ENCODE results near the gene SLC45A1.

Gene SLC45A1

GRCh38 chr1:8332806-8333205, 14.9 kb downstream of the SLC45A1 start:
- Histone ChIP-seq H3K36me3 (replicated peaks; ENCODE audit: low read depth, low read length) (no peaks in the 10 kb centered on the region), H3K4me2 (ENCODE audit: low read length) (no peak overlapping the region), H3K9me3 (ENCODE audit: insufficient read depth, low read length) (no peaks in the 10 kb centered on the region), H3K79me2 (ENCODE audit: low read length) (no peaks in the 10 kb centered on the region), H3K9ac (ENCODE audit: low read length) (no peak overlapping the region), H3K27ac (ENCODE audit: low read length) (no peak overlapping the region), H3K4me1 (ENCODE audit: low read length) (no peaks in the 10 kb centered on the region), H3K4me3 (ENCODE audit: low read length) (no peak overlapping the region), H4K20me1 (ENCODE audit: insufficient read depth, low read length) (no peaks in the 10 kb centered on the region), H3K27me3 (ENCODE audit: low read depth, low read length) (no peaks in the 10 kb centered on the region), H2AFZ (ENCODE audit: low read depth, low read length) (no peak overlapping the region)
- TF ChIP-seq EZH2phosphoT487 (IDR thresholded peaks at IDR 0.05; ENCODE audit: low read depth) (no peak), CTCF (IDR thresholded peaks at IDR 0.05; ENCODE audit: low read depth, low read length) (no peak)

- H2AFZ ChIP-seq (ENCODE audit: low read depth, low read length) = no peak overlapping the region
- H3K27ac ChIP-seq (ENCODE audit: low read length) = no peak overlapping the region
- TF ChIP-seq EZH2phosphoT487 (IDR thresholded peaks at IDR 0.05; ENCODE audit: low read depth) (no peak), CTCF (IDR thresholded peaks at IDR 0.05; ENCODE audit: low read depth, low read length) (no peak)
- H3K4me1 ChIP-seq (ENCODE audit: low read length) = no peaks in the 10 kb centered on the region
- H3K4me2 ChIP-seq (ENCODE audit: low read length) = no peak overlapping the region
- no peaks in the 10 kb centered on the region for H3K79me2 ChIP-seq (ENCODE audit: low read length)
- H3K9me3 ChIP-seq (ENCODE audit: insufficient read depth, low read length) = no peaks in the 10 kb centered on the region
- no peak overlapping the region for H3K9ac ChIP-seq (ENCODE audit: low read length)
- H3K4me3 ChIP-seq (ENCODE audit: low read length) = no peak overlapping the region
- no peaks in the 10 kb centered on the region for H3K27me3 ChIP-seq (ENCODE audit: low read depth, low read length)
- no peaks in the 10 kb centered on the region for H3K36me3 ChIP-seq (replicated peaks; ENCODE audit: low read depth, low read length)
- no peaks in the 10 kb centered on the region for H4K20me1 ChIP-seq (ENCODE audit: insufficient read depth, low read length)
These were observed 15.5 kb downstream of the SLC45A1 start for GRCh38 chr1:8333246-8333987.

GRCh38 chr1:8334106-8334851, 16.4 kb downstream of the SLC45A1 start:
- H2AFZ ChIP-seq (ENCODE audit: low read depth, low read length) = no peak overlapping the region
- H3K4me2 ChIP-seq (ENCODE audit: low read length) = no peak overlapping the region
- H3K9me3 ChIP-seq (ENCODE audit: insufficient read depth, low read length) = no peaks in the 10 kb centered on the region
- no peak overlapping the region for H3K9ac ChIP-seq (ENCODE audit: low read length)
- H4K20me1 ChIP-seq (ENCODE audit: insufficient read depth, low read length) = no peaks in the 10 kb centered on the region
- H3K79me2 ChIP-seq (ENCODE audit: low read length) = no peaks in the 10 kb centered on the region
- TF ChIP-seq EZH2phosphoT487 (IDR thresholded peaks at IDR 0.05; ENCODE audit: low read depth) = no peak
- no peak for TF ChIP-seq CTCF (IDR thresholded peaks at IDR 0.05; ENCODE audit: low read depth, low read length)
- H3K4me1 ChIP-seq (ENCODE audit: low read length) = no peaks in the 10 kb centered on the region
- H3K36me3 ChIP-seq (replicated peaks; ENCODE audit: low read depth, low read length) = no peaks in the 10 kb centered on the region
- no peaks in the 10 kb centered on the region for H3K27me3 ChIP-seq (ENCODE audit: low read depth, low read length)
- H3K4me3 ChIP-seq (ENCODE audit: low read length) = no peak overlapping the region
- no peak overlapping the region for H3K27ac ChIP-seq (ENCODE audit: low read length)

- Histone ChIP-seq H3K27me3 (ENCODE audit: low read depth, low read length) (no peaks in the 10 kb centered on the region), H2AFZ (ENCODE audit: low read depth, low read length) (no peak overlapping the region), H3K9me3 (ENCODE audit: insufficient read depth, low read length) (no peaks in the 10 kb centered on the region), H3K36me3 (replicated peaks; ENCODE audit: low read depth, low read length) (no peaks in the 10 kb centered on the region), H3K4me2 (ENCODE audit: low read length) (no peak overlapping the region), H3K9ac (ENCODE audit: low read length) (no peak overlapping the region), H3K79me2 (ENCODE audit: low read length) (no peaks in the 10 kb centered on the region), H3K4me3 (ENCODE audit: low read length) (no peak overlapping the region), H3K27ac (ENCODE audit: low read length) (no peak overlapping the region), H4K20me1 (ENCODE audit: insufficient read depth, low read length) (no peaks in the 10 kb centered on the region), H3K4me1 (ENCODE audit: low read length) (no peaks in the 10 kb centered on the region)
- TF ChIP-seq CTCF (IDR thresholded peaks at IDR 0.05; ENCODE audit: low read depth, low read length) (no peak), EZH2phosphoT487 (IDR thresholded peaks at IDR 0.05; ENCODE audit: low read depth) (no peak)
These were observed 17.3 kb downstream of the SLC45A1 start for GRCh38 chr1:8335246-8335645.
